HG02759 (cell line): ENCODE data around the gene TSPAN15.
A peak's percentile ranks its signal among the peaks of the same experiment; 100 is the strongest.

Source experiments
- ATAC-seq: cut with Tn5 transposase; IDR thresholded peaks from one replicate; pipeline ENCODE4 v1.9.1; 2021; ENCODE audit warnings: mild to moderate bottlenecking, moderate library complexity; ENCODE audit not compliant: unreplicated experiment

Gene TSPAN15

GRCh38 chr10:69499726-69500689 lies 48.7 kb downstream of the TSPAN15 start:
- ATAC-seq = no peak

- ATAC-seq = no peak
Observed at GRCh38 chr10:69500864-69501468, 49.7 kb downstream of the TSPAN15 start.

GRCh38 chr10:69501657-69502056 lies 50.4 kb downstream of the TSPAN15 start:
- ATAC-seq = no peak

- no peak for ATAC-seq
Observed at GRCh38 chr10:69502589-69502988, 51.3 kb downstream of the TSPAN15 start.

- no peak for ATAC-seq
Observed at GRCh38 chr10:69503001-69503895, 52.0 kb downstream of the TSPAN15 start.

- no peak for ATAC-seq
Observed at GRCh38 chr10:69503896-69504265, 52.6 kb downstream of the TSPAN15 start.

- ATAC-seq = no peak
Observed at GRCh38 chr10:69504576-69505250, 53.4 kb downstream of the TSPAN15 start.

- no peak for ATAC-seq
Observed at GRCh38 chr10:69505636-69506318, 54.5 kb downstream of the TSPAN15 start.

- ATAC-seq = no peak
Observed at GRCh38 chr10:69506487-69506833, 55.2 kb downstream of the TSPAN15 start.

GRCh38 chr10:69506834-69507713 lies 55.8 kb downstream of the TSPAN15 start:
- no peak for ATAC-seq

- ATAC-seq = no peak
Observed at GRCh38 chr10:69508738-69509340, 57.6 kb downstream of the TSPAN15 start.

- no peak for ATAC-seq
Observed at GRCh38 chr10:69512901-69513300, 61.6 kb downstream of the TSPAN15 start.

- ATAC-seq = no peak
Observed at GRCh38 chr10:69513617-69514016, 62.4 kb downstream of the TSPAN15 start.

- peak; percentile 73 for ATAC-seq
Observed at GRCh38 chr10:69515699-69516259, 64.5 kb downstream of the TSPAN15 start.

- no peak for ATAC-seq
Observed at GRCh38 chr10:69516316-69516715, 65.1 kb downstream of the TSPAN15 start.

GRCh38 chr10:69516796-69517195 lies 65.5 kb downstream of the TSPAN15 start:
- no peak for ATAC-seq

GRCh38 chr10:69517271-69517848 lies 66.1 kb downstream of the TSPAN15 start:
- no peak for ATAC-seq

- ATAC-seq = no peak
Observed at GRCh38 chr10:69527961-69528360, 76.7 kb downstream of the TSPAN15 start.
